Stimulated activated CD4-positive, alpha-beta T cell treated with anti-CD3 and anti-CD28 coated beads, Interleukin-12 subunit alpha, Interleukin-12 subunit beta, amount 100 ng/mL, for 48 hours (primary cell): ENCODE measurements around the gene POLRMT.

Experiments used
- DNase-seq, 3 donors: peaks; one replicate each; pipeline ENCODE4 v3.0.0-alpha.2; 2020; ENCODE audit warnings: low read depth in 2 of 3, low spot score in 1 of 3

Gene POLRMT

GRCh38 chr19:648305-648704 is 15.0 kb upstream of the POLRMT start:
- no peak for DNase-seq

GRCh38 chr19:647566-648284 is 14.4 kb upstream of the POLRMT start:
- DNase-seq, result no peak

GRCh38 chr19:646779-647565 is 13.6 kb upstream of the POLRMT start:
- no peak for DNase-seq

- no peak for DNase-seq
Measured at GRCh38 chr19:645912-646778, 12.8 kb upstream of the POLRMT start.

GRCh38 chr19:644789-645188 is 11.5 kb upstream of the POLRMT start:
- no peak for DNase-seq

- DNase-seq, result no peak
Measured at GRCh38 chr19:644363-644762, 11.0 kb upstream of the POLRMT start.

- no peak for DNase-seq
Measured at GRCh38 chr19:643736-644135, 10.4 kb upstream of the POLRMT start.

GRCh38 chr19:642767-643727 is 9.7 kb upstream of the POLRMT start:
- DNase-seq, result no peak

- no peak for DNase-seq
Measured at GRCh38 chr19:641702-642101, 8.4 kb upstream of the POLRMT start.

- DNase-seq, result no peak
Measured at GRCh38 chr19:640606-641189, 7.4 kb upstream of the POLRMT start.

GRCh38 chr19:640161-640558 is 6.8 kb upstream of the POLRMT start:
- no peak for DNase-seq

- peak; percentile 88 to 95 (median 94) for DNase-seq
Measured at GRCh38 chr19:639253-640160, 6.2 kb upstream of the POLRMT start, which contains the start of gene FGF22. Gene FGF22 (plus strand): TSS chr19:639879. CDS start chr19:639926, 47 bp downstream.

GRCh38 chr19:638906-639252 is 5.5 kb upstream of the POLRMT start:
- no peak for DNase-seq

- DNase-seq, result no peak
Measured at GRCh38 chr19:634975-635652, 1.8 kb upstream of the POLRMT start.

- DNase-seq, result no peak
Measured at GRCh38 chr19:633786-634639, 676 bp upstream of the POLRMT start.

- DNase-seq, result peak; percentile 22 to 50 (median 44)
Measured at GRCh38 chr19:632579-633067, 714 bp downstream of the POLRMT start.

- no peak for DNase-seq
Measured at GRCh38 chr19:629961-630714, 3.2 kb downstream of the POLRMT start.
